ENCODE data around the gene RXRA.

RXRA gene

GRCh38 chr9:134325813-134326723 lies at the start of gene RXRA:
Gene RXRA (plus strand): TSS chr9:134326455. CDS start chr9:134326632, 177 bp downstream.
- no peak for DNase-seq (ENCODE audit: low read depth)

- DNase-seq (ENCODE audit: low read depth), result no peak
Observed at GRCh38 chr9:134278286-134278685, 48.0 kb upstream of the RXRA start.

GRCh38 chr9:134278974-134279640 lies 47.1 kb upstream of the RXRA start:
- DNase-seq (ENCODE audit: low read depth), result no peak

- DNase-seq (ENCODE audit: low read depth), result no peak
Observed at GRCh38 chr9:134282138-134282650, 44.1 kb upstream of the RXRA start.

- DNase-seq (ENCODE audit: low read depth), result no peak
Observed at GRCh38 chr9:134283111-134283515, 43.1 kb upstream of the RXRA start.

- DNase-seq (ENCODE audit: low read depth), result no peak
Observed at GRCh38 chr9:134283692-134284265, 42.5 kb upstream of the RXRA start.

GRCh38 chr9:134284273-134284672 lies 42.0 kb upstream of the RXRA start:
- no peak for DNase-seq (ENCODE audit: low read depth)

- DNase-seq (ENCODE audit: low read depth), result no peak
Observed at GRCh38 chr9:134284741-134285140, 41.5 kb upstream of the RXRA start.

- DNase-seq (ENCODE audit: low read depth), result no peak
Observed at GRCh38 chr9:134285215-134285845, 40.9 kb upstream of the RXRA start.

- no peak for DNase-seq (ENCODE audit: low read depth)
Observed at GRCh38 chr9:134286471-134287245, 39.6 kb upstream of the RXRA start.

GRCh38 chr9:134287591-134288491 lies 38.4 kb upstream of the RXRA start:
- no peak for DNase-seq (ENCODE audit: low read depth)

- no peak for DNase-seq (ENCODE audit: low read depth)
Observed at GRCh38 chr9:134288746-134289145, 37.5 kb upstream of the RXRA start.

- no peak for DNase-seq (ENCODE audit: low read depth)
Observed at GRCh38 chr9:134289241-134289875, 36.9 kb upstream of the RXRA start.

- DNase-seq (ENCODE audit: low read depth), result no peak
Observed at GRCh38 chr9:134290603-134291451, 35.4 kb upstream of the RXRA start.

GRCh38 chr9:134291452-134291881 lies 34.8 kb upstream of the RXRA start:
- no peak for DNase-seq (ENCODE audit: low read depth)

- no peak for DNase-seq (ENCODE audit: low read depth)
Observed at GRCh38 chr9:134291961-134292871, 34.0 kb upstream of the RXRA start.

- DNase-seq (ENCODE audit: low read depth), result no peak
Observed at GRCh38 chr9:134293031-134293521, 33.2 kb upstream of the RXRA start.
